Measurements from ENCODE around the gene COL5A3.
"Not testable (repeated sequence)": the region's sequence is repeated elsewhere in the genome, so short reads cannot be mapped to it uniquely, and the experiment has no call there.

Gene COL5A3

GRCh38 chr19:9935506-9936325 is 74.6 kb downstream of the COL5A3 start:
- no peak for DNase-seq

GRCh38 chr19:9934132-9934950 is 76.0 kb downstream of the COL5A3 start:
- DNase-seq: peak; percentile 81

- DNase-seq: no peak
These were observed 77.5 kb downstream of the COL5A3 start for GRCh38 chr19:9932835-9933234.

GRCh38 chr19:9931629-9932028 is 78.7 kb downstream of the COL5A3 start:
- no peak for DNase-seq

- no peak for DNase-seq
These were observed 86.9 kb downstream of the COL5A3 start for GRCh38 chr19:9923440-9923839.

- not testable (repeated sequence) for DNase-seq
These were observed 87.4 kb downstream of the COL5A3 start for GRCh38 chr19:9922782-9923379.

GRCh38 chr19:9917321-9917720 is 93.0 kb downstream of the COL5A3 start:
- no peak for DNase-seq

GRCh38 chr19:9916719-9917118 is 93.6 kb downstream of the COL5A3 start:
- DNase-seq: no peak

GRCh38 chr19:9914315-9915207 is 95.7 kb downstream of the COL5A3 start:
- peak; percentile 88 for DNase-seq

GRCh38 chr19:9914001-9914314 is 96.3 kb downstream of the COL5A3 start:
- DNase-seq: no peak

GRCh38 chr19:9913237-9914000 is 96.9 kb downstream of the COL5A3 start:
- peak; percentile 25 for DNase-seq

GRCh38 chr19:9912551-9913236 is 97.6 kb downstream of the COL5A3 start:
- no peak for DNase-seq

GRCh38 chr19:9911524-9912185 is 98.6 kb downstream of the COL5A3 start:
- no peak for DNase-seq

GRCh38 chr19:9910625-9911024 is 99.7 kb downstream of the COL5A3 start:
- DNase-seq: no peak
